PFSK-1 (cell line): Measurements from ENCODE around the gene CENPB.

ENCODE experiments used
- FOXP2 ChIP-seq: optimal IDR thresholded peaks from 2 replicates; pipeline ENCODE3; 2011; ENCODE audit warnings: borderline replicate concordance, control low read depth, inconsistent platforms; ENCODE audit not compliant: insufficient read depth; ENCODE audit errors: extremely low read length, extremely low read depth
- POLR2AphosphoS5 ChIP-seq: IDR thresholded peaks from 2 replicates; pipeline ENCODE4 v1.6.1; 2012; ENCODE audit warnings: low read depth, mild to moderate bottlenecking, control low read depth, low read length, moderate library complexity
- SIN3A ChIP-seq: IDR thresholded peaks from 2 replicates; pipeline ENCODE4 v1.6.1; 2012; ENCODE audit warnings: mild to moderate bottlenecking, low read length, moderate library complexity, borderline replicate concordance; ENCODE audit not compliant: insufficient read depth
- TAF1 ChIP-seq: IDR thresholded peaks from 2 replicates; pipeline ENCODE4 v1.6.1; 2012; ENCODE audit warnings: low read length, control low read depth, borderline replicate concordance; ENCODE audit not compliant: insufficient read depth
- TF ChIP-seq, protein P1 (sequence below), 2 experiments: IDR thresholded peaks; 2 replicates each; pipeline versions ENCODE4 v1.6.1 to v1.8.0; 2011 to 2012; ENCODE audit warnings: low read depth in 2 of 2, low read length in 2 of 2, control low read depth in 1 of 2, inconsistent platforms in 1 of 2, mild to moderate bottlenecking in 1 of 2, moderate library complexity in 1 of 2; ENCODE audit not compliant: insufficient read depth in 1 of 2

DNA sequence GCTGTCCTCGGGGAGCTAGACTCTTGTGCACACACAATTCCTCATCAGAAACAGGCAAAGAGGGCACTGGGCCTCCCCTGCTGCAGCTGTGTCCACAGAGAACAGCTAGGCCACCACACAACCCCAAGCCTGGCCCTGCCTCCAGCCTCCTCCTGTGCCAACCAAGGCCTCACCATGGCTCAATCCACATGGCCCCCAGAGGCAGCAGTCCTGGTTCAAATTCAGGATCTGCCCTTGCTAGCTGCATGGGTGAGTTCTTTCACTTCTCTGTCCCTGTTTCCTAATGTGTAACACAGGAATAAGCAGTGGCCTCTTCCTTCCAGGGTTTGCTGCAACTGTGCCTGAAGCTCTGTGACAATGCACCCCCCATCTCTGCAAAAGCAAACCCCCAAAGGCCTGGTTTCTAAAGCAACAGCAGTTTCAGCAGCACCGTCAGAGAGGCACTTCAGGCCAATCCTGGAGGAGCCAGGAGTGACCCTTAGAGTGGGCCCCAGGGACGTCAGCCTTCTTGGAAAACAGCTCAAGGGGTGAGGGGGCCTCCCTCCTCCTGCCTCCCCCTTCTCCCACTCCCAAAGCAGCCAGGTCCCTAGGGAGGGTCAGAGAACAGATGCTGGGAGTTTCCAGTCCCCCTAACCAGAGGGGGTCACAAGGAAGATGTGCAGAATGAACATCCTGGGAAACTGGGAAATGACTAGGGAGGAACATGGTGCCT, 21.2 kb downstream of the CENPB start:
- TF ChIP-seq POLR2AphosphoS5 (no peak), SIN3A (no peak), TAF1 (no peak), FOXP2 (no peak)
- TF ChIP-seq, protein P1, sequence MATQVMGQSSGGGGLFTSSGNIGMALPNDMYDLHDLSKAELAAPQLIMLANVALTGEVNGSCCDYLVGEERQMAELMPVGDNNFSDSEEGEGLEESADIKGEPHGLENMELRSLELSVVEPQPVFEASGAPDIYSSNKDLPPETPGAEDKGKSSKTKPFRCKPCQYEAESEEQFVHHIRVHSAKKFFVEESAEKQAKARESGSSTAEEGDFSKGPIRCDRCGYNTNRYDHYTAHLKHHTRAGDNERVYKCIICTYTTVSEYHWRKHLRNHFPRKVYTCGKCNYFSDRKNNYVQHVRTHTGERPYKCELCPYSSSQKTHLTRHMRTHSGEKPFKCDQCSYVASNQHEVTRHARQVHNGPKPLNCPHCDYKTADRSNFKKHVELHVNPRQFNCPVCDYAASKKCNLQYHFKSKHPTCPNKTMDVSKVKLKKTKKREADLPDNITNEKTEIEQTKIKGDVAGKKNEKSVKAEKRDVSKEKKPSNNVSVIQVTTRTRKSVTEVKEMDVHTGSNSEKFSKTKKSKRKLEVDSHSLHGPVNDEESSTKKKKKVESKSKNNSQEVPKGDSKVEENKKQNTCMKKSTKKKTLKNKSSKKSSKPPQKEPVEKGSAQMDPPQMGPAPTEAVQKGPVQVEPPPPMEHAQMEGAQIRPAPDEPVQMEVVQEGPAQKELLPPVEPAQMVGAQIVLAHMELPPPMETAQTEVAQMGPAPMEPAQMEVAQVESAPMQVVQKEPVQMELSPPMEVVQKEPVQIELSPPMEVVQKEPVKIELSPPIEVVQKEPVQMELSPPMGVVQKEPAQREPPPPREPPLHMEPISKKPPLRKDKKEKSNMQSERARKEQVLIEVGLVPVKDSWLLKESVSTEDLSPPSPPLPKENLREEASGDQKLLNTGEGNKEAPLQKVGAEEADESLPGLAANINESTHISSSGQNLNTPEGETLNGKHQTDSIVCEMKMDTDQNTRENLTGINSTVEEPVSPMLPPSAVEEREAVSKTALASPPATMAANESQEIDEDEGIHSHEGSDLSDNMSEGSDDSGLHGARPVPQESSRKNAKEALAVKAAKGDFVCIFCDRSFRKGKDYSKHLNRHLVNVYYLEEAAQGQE (IDR thresholded peaks at IDR 0.05; ENCODE audit: insufficient read depth in 1 of 2, low read depth in 2 of 2, low read length in 2 of 2) = no peak
